Esophagus muscularis mucosa (tissue), 4 donors: ENCODE data around the gene CORIN. TPM values are rescaled to one million over a fixed set of nuclear protein-coding genes. Genes with fewer than 3 reads are reported as not detected.
"Not testable (repeated sequence)": the region's sequence is repeated elsewhere in the genome, so short reads cannot be mapped to it uniquely, and the experiment has no call there.

Experiments
- DNase-seq: peaks from one replicate; pipeline ENCODE4 v3.0.0-alpha.2; 2017; ENCODE audit errors: extremely low spot score
- H3K27ac ChIP-seq, 4 donors: fragments of 200-600 bp; sonication (generic); replicated peaks in 1 of 4; 1 replicate in 3 of 4; 2 replicates in 1 of 4; pipeline ENCODE4 v1.5.1; 2016 to 2019; ENCODE audit warnings: mild to moderate bottlenecking in 1 of 4
- H3K27me3 ChIP-seq, 4 donors: fragments of 200-600 bp; sonication (generic); one replicate each; pipeline versions ENCODE4 v1.5.1 to v1.6.0; 2016 to 2019
- H3K36me3 ChIP-seq, 4 donors: fragments of 200-600 bp; sonication (generic); one replicate each; pipeline ENCODE4 v1.5.1; 2016 to 2019
- H3K4me1 ChIP-seq, 4 donors: fragments of 200-600 bp; sonication (generic); one replicate each; pipeline ENCODE4 v1.5.1; 2016 to 2019
- H3K4me3 ChIP-seq, 4 donors: fragments of 200-600 bp; sonication (generic); 1 replicate in 2 of 4; 2 replicates in 2 of 4; pipeline ENCODE4 v1.5.1; 2016 to 2019; ENCODE audit warnings: mild to moderate bottlenecking in 4 of 4, moderate library complexity in 1 of 4
- H3K9me3 ChIP-seq, 4 donors: fragments of 200-600 bp; sonication (generic); 1 replicate in 3 of 4; 2 replicates in 1 of 4; pipeline ENCODE4 v1.5.1; 2016 to 2019
- EP300 ChIP-seq: sonication (generic); formaldehyde crosslinking; IDR thresholded peaks from one replicate; pipeline ENCODE4 v1.6.1; 2017; ENCODE audit warnings: antibody characterized with exemption
- POLR2A ChIP-seq: fragments of 450-650 bp; IDR thresholded peaks from one replicate; pipeline ENCODE4 v1.6.1; 2017; ENCODE audit warnings: antibody characterized with exemption, moderate library complexity, mild to moderate bottlenecking, low read depth
- POLR2AphosphoS5 ChIP-seq, 2 donors: sonication (generic); formaldehyde crosslinking; IDR thresholded peaks; one replicate each; pipeline ENCODE4 v1.6.1; 2017; ENCODE audit warnings: antibody characterized with exemption in 2 of 2
- WGBS: methylation state at CpG from one replicate; pipeline ENCODE4 v1.1.5; 2018; 5-methylcytosine and 5-hydroxymethylcytosine counted together
- intact Hi-C: fragments of 100-400 bp; cut with DNase I; formaldehyde crosslinking; loops from one replicate; pipeline ENCODE4 v1.15.1; 2023
- total RNA-seq, 4 donors: library from RNA; depleted of rRNA; stranded (reverse); fragments of >200 nt; gene quantifications; one replicate each; pipeline versions ENCODE4 v1.1.0 to v1.2.1, GENCODE V29; 2016
- TF ChIP-seq, protein P1 (sequence below), 3 experiments: fragments of 200-600 bp in 2 of 3; fragments of 450-650 bp in 1 of 3; sonication (generic) in 2 of 3; IDR thresholded peaks; one replicate each; pipeline ENCODE4 v1.5.1; 2017 to 2019; ENCODE audit warnings: antibody characterized with exemption in 3 of 3, mild to moderate bottlenecking in 2 of 3, moderate library complexity in 1 of 3

The CORIN gene
- total RNA-seq, 4 donors from 2014 or later = 1.2 to 4.8 (median 2.8) TPM

DNA sequence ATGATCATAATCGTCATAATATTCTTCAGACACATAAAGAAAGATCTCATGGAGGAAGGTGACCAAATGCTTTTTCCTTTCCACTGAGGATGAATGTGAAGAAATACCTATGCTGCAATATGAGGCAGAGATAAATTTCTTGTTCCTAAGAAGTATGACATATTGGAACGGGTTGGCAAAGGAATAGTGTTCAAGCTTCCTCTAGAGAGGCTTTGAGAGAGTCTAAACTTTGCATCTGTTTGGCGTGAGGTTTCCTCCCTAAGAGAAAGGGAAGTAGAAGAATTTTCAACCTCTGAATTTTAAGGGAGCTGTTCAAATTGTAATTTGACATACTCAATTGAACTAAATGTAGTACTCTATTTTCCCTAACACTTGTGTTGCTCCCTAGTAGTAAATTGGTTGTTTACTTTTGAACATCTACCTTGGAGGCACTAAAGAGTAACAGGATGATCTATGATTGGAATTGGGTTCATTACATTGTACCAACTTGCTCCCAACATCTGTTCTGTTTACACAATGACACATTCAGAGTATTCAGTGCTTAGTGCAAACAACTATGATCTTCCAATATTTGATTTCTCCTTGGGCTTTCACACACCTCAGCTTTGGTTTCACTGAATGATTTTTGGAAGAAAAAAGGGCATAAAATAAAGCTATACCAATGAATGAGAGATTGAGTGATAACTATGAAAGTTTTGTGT, 122.0 kb downstream of the CORIN start:
- no peak for DNase-seq
- H3K36me3 ChIP-seq = no peaks in the 10 kb centered on the region
- no peaks in the 10 kb centered on the region for H3K9me3 ChIP-seq
- intact Hi-C loops = no loop called here
- H3K27ac ChIP-seq = no peak overlapping the region
- no peaks in the 10 kb centered on the region for H3K27me3 ChIP-seq
- 51% methylated on average over 3 of the region's 3 CpGs for WGBS
- no peak overlapping the region for H3K4me3 ChIP-seq
- TF ChIP-seq POLR2AphosphoS5 (IDR thresholded peaks at IDR 0.05) (no peak), EP300 (no peak), POLR2A (no peak)
- TF ChIP-seq, protein P1, sequence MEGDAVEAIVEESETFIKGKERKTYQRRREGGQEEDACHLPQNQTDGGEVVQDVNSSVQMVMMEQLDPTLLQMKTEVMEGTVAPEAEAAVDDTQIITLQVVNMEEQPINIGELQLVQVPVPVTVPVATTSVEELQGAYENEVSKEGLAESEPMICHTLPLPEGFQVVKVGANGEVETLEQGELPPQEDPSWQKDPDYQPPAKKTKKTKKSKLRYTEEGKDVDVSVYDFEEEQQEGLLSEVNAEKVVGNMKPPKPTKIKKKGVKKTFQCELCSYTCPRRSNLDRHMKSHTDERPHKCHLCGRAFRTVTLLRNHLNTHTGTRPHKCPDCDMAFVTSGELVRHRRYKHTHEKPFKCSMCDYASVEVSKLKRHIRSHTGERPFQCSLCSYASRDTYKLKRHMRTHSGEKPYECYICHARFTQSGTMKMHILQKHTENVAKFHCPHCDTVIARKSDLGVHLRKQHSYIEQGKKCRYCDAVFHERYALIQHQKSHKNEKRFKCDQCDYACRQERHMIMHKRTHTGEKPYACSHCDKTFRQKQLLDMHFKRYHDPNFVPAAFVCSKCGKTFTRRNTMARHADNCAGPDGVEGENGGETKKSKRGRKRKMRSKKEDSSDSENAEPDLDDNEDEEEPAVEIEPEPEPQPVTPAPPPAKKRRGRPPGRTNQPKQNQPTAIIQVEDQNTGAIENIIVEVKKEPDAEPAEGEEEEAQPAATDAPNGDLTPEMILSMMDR (IDR thresholded peaks at IDR 0.05) = no peak
- H3K4me1 ChIP-seq = peaks cover 0 to 4% (median 0%) of the 10 kb centered on the region in 4 donors

DNA sequence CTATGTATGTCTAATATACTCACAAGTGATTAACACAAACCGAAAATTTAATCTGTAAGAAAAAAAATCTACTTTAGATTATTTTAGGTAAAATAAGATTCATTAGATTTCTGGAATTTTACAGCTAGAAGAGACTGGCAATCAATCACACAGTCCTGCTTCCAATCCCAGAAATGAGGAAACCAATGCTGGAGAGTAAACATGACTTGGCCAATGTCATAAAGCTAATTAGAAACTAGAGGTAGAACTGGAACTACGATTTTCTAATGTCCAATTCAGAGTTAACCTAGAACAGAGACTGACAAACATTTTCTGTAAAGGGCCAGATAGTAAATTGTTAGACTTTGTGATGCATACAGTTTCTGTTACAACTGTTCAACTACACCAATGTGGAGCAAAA, 123.6 kb downstream of the CORIN start:
- Histone ChIP-seq H3K36me3 (no peaks in the 10 kb centered on the region), H3K4me3 (no peak overlapping the region), H3K9me3 (no peaks in the 10 kb centered on the region), H3K4me1 (peaks cover 0 to 4% (median 0%) of the 10 kb centered on the region in 4 donors), H3K27me3 (no peaks in the 10 kb centered on the region), H3K27ac (no peak overlapping the region)
- TF ChIP-seq EP300 (no peak), POLR2AphosphoS5 (IDR thresholded peaks at IDR 0.05) (no peak), POLR2A (no peak)
- TF ChIP-seq, protein P1 (IDR thresholded peaks at IDR 0.05) = no peak
- intact Hi-C loops = no loop called here
- 74% methylated on average over 2 of the region's 2 CpGs for WGBS
- DNase-seq = no peak

DNA sequence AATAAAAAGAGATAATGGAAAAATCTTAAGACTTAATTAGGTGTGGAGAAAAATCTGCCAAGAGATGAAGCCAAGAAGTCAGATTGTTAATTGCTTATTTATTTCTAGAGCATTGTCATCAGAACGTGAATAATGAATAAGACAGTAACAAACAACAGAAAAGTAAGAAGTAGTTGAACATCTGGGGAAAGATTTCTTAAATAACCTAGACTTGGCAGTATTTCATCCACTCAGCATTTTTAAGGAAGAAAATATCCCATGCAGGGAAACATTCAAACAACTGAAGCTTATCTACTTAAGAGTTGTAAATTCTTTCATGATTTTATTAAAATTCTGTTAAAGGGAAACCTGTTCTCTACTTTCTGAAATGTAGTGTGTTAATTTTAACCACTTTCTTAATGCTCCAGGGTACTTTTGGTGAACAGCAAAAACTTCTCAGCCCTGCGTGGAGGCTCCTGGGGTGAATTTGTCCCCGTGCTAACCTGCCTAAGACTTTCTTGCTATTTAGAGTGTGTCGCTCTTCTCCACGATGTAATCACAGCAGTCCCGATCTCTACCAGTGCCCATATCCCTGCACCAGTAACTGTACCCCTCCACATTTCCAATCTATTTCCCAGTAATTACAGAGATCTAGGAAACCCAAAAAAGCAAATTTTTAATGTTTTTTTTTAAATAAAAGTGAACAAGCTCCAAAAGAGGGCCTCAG, 124.6 kb downstream of the CORIN start:
- intact Hi-C loops = no loop called here
- H3K36me3 ChIP-seq = no peaks in the 10 kb centered on the region
- no peaks in the 10 kb centered on the region for H3K27me3 ChIP-seq
- no peak for TF ChIP-seq POLR2AphosphoS5 (IDR thresholded peaks at IDR 0.05)
- TF ChIP-seq EP300 = no peak
- TF ChIP-seq, protein P1 (IDR thresholded peaks at IDR 0.05) = no peak
- TF ChIP-seq POLR2A = no peak
- no peaks in the 10 kb centered on the region for H3K9me3 ChIP-seq
- no peak for DNase-seq
- 74% methylated on average over 6 of the region's 6 CpGs for WGBS
- no peak overlapping the region for H3K27ac ChIP-seq
- H3K4me3 ChIP-seq = no peak overlapping the region
- H3K4me1 ChIP-seq = peaks cover 0 to 4% (median 0%) of the 10 kb centered on the region in 4 donors

DNA sequence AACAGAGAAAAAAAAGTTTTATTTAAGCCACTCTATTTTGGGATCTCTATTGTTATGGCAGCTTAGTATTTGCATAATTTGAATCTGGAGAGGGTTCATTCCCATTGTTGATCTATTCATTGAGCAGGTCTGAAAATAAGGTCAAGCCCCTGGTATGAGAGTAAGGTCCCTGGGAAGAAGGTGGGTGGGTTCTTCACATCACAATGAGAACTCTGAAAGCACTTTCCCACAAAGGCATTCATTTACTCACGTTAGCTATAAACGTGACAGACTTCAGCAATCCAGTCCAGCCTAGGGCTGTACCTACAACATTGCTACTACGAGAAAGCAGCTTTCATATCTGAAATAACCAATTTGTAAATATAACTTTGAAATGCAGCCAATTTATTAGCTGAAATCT, 126.2 kb downstream of the CORIN start:
- Histone ChIP-seq H3K4me1 (peaks cover 0 to 4% (median 0%) of the 10 kb centered on the region in 4 donors), H3K9me3 (no peaks in the 10 kb centered on the region), H3K27ac (no peak overlapping the region), H3K36me3 (no peaks in the 10 kb centered on the region), H3K4me3 (no peak overlapping the region), H3K27me3 (no peaks in the 10 kb centered on the region)
- TF ChIP-seq POLR2A = no peak
- no peak for DNase-seq
- intact Hi-C loops = no loop called here
- 52% methylated on average over 3 of the region's 3 CpGs for WGBS

DNA sequence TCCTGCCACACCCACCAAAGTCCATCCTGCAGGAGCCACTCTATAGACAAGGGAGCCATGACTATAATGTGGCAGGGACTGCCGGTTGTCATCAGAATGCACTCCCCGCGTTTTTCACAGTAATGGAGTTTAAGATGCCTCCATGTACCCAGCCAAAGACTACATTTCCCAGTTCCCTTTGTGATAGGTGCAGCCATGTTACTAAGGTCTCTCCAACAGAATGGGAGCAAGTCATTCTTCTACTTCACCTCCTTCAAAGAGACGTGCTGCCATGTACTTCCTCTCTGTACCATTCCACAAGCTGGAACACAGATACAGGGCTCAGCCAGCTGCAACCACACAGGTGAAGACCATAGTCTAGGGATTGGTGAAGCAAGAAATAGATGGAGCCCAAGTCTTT, 126.7 kb downstream of the CORIN start:
- H3K27ac ChIP-seq = no peak overlapping the region

DNA sequence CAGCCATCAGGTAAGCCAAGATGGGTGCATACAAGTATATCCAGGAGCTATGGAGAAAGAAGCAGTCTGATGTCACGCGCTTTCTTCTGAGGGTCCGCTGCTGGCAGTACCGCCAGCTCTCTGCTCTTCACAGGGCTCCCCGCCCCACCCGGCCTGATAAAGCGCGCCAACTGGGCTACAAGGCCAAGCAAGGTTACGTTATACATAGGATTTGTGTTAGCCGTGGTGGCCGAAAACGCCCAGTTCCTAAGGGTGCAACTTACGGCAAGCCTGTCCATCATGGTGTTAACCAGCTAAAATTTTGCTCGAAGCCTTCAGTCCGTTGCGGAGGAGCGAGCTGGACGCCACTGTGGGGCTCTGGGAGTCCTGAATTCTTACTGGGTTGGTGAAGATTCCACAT, 131.5 kb downstream of the CORIN start:
- H3K27me3 ChIP-seq, H3K27ac ChIP-seq, H3K36me3 ChIP-seq, H3K4me1 ChIP-seq, H3K4me3 ChIP-seq, DNase-seq, H3K9me3 ChIP-seq, intact Hi-C loops: not testable (repeated sequence)
- 98% methylated on average over 18 of the region's 18 CpGs for WGBS

More for the DNA sequence above, 126.7 kb downstream of the CORIN start:
- H3K36me3 ChIP-seq = no peaks in the 10 kb centered on the region
- DNase-seq = no peak
- intact Hi-C loops = no loop called here
- H3K27me3 ChIP-seq = no peaks in the 10 kb centered on the region
- H3K9me3 ChIP-seq = no peaks in the 10 kb centered on the region
- H3K4me3 ChIP-seq = no peak overlapping the region
- WGBS = 94% methylated on average over 3 of the region's 4 CpGs
- TF ChIP-seq EP300 = no peak
- TF ChIP-seq, protein P1 (IDR thresholded peaks at IDR 0.05) = no peak
- no peak for TF ChIP-seq POLR2A
- no peak for TF ChIP-seq POLR2AphosphoS5 (IDR thresholded peaks at IDR 0.05)
- H3K4me1 ChIP-seq = peaks cover 0 to 4% (median 0%) of the 10 kb centered on the region in 4 donors
